DMS79 treated with DMSO at 0.1 percent for 48 hours (cell line): ENCODE results near the gene SMIM41.

Source experiments
- DNase-seq: peaks from one replicate; lab custom pipeline; 2025; lab: John Stamatoyannopoulos, UW

SMIM41 gene

DNA sequence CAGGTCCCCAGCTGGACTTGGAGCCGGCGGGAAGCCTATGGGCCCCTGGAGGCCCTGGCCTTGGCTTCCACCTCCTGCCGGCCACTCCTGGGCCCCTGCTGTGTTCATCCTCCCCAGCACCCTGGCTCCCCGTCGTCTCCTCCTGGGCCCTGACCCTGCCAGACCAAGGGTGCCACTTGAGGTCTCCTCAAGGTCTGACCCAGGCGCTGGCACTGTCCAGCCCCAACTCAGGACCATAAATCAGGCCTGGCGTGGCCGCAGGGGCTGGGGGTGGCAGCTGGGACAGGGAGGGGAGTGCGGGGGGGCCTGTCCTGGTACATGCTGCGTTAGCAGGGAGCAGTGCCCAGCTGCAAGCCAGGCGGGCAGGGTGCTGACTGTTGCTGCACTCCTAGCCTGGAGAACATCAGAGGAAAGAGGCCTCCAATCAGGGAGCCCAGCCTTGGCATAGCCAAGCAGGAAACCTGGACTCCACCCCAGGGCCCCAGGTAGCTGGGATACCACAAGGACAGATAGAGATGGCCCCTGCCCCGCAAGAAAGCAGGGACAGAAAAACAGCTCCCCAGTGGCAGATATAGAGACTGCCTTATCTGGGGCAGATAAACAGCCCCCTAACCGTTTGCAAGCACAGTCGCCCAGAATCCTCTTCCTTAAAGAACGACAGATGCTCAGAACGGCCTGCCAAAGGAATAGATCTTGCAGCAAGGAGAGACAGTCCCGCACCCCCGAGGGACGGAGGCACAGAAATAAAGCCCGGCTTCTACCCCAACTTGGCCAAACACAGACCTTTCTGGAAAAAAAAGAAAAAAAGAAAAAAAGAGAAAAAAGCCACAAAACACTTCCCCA lies 16.2 kb upstream of the SMIM41 start:
- DNase-seq, result no peak

DNA sequence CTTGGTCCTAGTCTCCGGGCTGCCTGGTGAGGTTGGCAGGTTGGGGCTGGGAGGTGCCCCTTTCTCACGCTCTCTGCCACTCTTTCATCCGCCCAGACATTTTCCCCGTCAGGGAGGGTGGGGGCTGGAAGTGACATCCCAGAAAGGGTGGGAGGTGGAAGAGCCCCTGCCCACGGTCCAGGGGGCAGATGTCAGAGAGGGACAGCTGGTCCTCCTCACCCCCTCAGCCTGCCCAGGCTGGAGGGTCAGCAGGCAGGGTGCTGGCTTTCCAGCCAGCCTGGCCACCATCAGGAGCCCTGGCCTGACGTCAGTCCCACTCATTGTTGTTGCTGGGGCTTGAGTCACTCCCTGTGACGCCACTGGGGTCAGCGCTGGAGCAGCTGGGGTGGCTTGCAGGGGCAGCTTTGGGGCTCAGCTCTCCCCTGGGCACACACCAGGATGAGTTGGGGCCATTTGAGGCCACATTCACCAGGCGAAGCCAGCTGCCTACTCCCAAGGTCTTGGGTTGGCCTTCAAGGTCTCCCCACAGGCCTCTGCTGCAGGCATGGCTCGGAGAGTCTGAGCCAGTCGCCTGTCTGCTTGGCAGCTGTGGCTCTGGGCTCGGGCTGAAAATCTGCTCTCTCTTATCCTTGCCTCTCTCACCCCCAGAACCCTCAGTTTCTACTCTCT lies 15.4 kb upstream of the SMIM41 start:
- no peak for DNase-seq

DNA sequence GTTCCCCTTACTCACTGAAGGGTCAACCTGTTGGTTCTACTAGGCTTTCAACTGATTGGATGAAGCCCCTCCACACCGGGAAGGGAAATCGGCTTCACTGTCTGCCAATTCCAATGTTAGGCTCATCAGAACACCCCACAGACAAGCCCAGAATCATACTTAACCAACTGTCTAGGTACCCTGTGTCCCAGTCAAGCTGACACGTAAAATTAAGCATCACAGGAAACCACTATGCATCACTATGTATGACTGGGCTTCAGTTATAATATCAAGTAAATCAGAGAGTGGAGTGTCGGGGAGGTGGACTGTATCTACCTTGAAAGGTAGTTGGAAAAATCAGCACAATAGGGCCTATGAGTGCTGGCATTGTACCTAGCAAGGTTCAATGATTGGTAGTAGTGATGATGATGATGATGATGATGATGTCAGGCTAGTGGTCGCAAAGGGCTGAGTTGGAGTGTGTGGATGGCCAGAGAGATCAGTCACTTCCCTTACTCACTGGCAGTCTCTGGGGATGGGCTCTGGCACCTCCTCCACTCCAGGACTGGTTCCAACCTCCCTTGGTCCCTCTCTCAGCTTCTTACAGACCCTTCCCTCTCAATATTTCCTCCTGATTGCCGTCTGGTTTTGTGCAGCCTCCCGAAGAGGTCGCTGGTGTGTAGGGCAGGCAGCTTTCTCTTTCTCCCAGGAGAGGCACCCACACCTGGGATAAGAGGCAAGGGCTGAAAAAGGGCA lies 13.0 kb upstream of the SMIM41 start:
- DNase-seq, result no peak

DNA sequence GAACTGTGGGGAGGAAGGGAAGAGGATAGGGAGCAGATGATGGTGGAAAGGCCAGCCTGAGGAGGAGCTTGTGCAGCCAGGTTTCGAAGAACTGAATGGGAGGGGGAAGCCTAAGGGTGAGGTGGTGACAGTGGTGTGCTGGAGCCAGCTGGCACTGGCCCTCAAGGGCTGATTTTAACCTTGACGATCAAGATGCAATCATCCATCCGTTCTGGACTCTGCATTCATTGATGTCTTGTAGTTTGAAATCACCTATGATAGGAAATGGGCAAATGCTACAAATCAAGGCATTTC lies 12.5 kb upstream of the SMIM41 start:
- DNase-seq, result no peak

DNA sequence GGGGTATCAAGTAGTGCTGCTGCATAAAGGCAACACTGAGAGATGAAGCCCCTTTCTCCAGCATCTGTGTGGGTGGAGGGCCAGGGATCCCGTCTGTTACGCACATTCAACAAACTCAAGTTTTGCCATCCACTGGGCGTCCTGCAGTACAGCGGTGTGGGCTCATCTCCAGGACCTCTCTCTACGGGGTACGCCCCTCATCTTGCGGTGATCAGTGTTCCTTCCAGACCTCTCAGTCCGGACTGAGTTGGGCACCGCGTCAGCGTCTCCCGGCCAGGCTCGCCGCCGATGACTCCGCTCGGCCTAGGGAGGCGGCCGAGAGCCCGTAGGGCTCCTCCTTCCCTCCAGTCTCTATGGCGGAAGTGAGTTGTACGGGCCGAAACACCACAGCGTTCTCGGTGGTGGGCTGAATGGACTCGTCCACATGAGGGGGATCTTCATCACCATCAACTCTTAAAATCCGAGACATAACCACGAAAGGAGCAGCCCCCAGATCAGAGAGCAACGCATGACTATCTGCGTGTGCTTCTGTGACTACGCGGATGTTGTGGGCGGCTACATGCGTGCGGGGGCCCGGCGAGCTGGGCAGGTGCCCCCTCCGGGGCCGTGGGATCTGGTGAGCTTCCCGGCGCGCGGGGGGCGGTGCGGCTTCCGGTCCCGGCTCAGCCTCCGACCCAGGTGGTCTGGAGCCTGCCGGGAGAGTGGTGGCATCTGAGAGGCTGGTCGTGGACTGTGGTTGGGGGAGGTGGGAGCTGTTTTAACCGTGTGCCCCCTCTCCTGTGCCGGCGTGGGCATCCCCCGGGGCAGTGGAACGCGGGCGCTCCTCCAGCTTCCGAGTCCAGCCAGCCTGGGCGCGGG lies 9.9 kb upstream of the SMIM41 start, which contains the start of gene ATG101:
TSS of gene ATG101 (plus strand) at position 652 of the 858 bp plus-strand sequence. CDS start 3,673 bp downstream, outside the sequence.
- peak; percentile 70 for DNase-seq

DNA sequence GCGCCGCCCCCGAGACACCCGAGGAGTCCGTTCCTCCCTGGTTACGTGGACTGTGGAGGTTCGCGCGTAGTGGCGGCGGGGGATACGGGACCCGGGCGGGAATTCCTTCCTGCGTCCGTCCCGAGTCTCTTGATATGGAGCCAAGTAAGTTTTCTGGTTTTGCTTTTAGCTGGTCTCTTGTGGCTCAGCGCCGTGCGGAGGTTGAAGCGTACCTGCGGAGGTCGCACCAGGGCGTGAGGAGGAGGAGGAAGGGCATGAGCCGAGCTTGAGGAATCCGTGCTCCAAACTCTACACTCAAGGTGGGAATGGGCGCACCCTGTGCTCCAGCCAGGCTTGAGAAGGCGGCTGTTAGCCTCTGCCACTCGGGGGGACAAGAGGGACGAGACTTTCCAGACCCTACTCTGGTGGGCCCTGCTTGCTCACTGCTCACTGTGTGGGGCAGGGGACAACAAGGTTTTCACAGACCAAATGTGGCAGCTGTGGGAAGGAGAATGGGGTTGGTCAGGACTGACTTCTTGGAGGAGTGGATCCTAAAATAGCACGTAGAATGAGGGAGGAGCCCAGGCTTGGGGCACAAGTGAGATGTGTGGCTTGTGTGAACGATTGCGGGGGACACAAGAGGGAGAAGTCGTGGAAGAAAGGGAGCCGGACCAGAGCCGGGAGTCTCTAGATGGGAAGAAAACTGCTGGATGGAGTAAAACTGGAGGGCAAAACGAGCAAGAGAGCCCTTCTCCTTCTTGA lies 9.1 kb upstream of the SMIM41 start:
- no peak for DNase-seq

DNA sequence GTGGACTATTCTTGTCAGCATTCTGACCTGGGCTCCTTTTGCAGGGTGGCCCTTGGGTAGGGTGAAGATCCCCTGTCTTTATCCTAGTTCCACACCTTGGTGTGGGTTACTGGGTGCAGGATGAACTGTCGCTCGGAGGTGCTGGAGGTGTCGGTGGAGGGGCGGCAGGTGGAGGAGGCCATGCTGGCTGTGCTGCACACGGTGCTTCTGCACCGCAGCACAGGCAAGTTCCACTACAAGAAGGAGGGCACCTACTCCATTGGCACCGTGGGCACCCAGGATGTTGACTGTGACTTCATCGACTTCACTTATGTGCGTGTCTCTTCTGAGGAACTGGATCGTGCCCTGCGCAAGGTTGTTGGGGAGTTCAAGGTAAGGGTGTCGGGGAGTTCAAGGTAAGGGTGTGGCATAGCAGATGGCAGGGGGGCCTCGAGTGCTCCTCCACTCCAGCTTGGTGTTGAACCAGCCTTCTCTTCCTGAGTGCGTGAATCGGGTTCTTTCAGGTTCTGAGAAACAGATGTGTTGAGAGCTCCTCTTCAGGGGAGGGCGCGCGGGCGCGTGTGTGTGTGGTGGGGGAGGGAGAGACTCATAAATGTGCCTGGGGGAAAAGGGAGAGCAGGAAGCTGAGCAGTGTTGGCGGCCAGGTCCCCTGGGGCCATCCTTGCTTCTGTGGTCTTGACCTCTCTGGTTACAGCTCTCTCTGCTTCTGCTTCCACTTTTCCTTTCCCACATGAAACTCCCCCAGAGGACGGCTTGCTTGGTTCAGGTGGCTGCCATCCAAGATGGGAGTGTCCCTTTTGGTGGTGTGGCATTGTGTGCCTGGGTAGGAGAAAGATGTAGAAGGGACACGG lies 5.7 kb upstream of the SMIM41 start:
- DNase-seq, result peak; percentile 69

DNA sequence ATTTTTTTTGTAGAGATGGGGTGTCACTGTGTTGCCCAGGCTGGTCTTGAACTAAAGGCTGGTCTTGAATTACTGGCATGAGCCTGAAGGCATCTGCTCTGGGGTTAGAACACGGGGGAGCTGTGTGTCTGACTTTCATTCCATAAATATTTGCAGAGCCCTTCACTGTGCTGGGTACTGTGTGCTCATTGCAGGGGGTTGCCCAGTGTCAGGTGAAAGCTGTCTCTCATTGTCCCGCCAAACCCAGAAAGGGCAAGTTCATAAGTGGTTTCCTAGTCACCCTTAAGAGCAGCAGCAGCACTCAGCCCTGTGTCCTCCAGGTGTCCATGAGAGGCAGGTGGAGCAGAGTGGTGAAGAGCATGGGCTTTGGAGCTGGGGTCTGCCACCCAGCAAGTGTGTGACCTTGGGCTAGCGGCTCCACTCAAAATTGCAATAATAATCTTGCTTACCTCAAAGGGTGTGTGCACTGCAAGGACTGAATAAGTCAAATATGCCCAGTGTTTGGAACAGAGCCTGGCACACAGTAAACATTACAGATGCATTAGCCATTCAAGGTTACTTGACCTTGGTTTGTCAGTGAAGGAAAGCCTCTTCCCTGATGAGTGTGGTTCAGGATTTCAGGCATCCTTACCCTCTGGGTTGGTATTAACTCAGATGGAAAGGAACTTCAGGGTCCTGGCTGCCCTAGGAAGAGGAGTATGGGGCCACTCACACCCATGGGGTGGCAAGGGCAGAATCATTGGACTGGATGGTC lies 4.4 kb upstream of the SMIM41 start:
- peak; percentile 55 for DNase-seq

DNA sequence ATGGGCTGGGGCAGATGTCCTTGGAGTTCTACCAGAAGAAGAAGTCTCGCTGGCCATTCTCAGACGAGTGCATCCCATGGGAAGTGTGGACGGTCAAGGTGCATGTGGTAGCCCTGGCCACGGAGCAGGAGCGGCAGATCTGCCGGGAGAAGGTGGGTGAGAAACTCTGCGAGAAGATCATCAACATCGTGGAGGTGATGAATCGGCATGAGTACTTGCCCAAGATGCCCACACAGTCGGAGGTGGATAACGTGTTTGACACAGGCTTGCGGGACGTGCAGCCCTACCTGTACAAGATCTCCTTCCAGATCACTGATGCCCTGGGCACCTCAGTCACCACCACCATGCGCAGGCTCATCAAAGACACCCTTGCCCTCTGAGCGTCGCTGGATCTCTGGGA lies 2.7 kb upstream of the SMIM41 start:
- DNase-seq, result no peak

DNA sequence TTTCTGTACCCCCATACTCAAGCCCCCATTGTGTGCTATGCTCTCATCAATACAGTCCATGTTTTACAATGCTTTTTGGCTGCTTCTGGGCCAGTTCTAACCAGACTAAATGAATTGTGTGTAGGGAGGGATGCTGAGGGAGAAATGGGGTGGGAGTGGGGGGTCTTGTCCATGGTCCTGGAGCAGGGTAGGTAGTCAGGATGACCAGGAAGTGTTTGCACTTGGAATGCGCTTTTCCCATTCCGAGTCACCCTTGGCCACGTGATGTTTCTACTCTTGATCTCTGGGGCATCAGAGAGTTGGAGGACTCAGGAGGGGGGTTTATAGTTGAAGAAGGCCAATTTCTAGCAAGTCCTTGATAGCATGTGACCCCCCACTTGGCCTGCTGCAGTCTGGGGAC lies 1.2 kb upstream of the SMIM41 start:
- no peak for DNase-seq

DNA sequence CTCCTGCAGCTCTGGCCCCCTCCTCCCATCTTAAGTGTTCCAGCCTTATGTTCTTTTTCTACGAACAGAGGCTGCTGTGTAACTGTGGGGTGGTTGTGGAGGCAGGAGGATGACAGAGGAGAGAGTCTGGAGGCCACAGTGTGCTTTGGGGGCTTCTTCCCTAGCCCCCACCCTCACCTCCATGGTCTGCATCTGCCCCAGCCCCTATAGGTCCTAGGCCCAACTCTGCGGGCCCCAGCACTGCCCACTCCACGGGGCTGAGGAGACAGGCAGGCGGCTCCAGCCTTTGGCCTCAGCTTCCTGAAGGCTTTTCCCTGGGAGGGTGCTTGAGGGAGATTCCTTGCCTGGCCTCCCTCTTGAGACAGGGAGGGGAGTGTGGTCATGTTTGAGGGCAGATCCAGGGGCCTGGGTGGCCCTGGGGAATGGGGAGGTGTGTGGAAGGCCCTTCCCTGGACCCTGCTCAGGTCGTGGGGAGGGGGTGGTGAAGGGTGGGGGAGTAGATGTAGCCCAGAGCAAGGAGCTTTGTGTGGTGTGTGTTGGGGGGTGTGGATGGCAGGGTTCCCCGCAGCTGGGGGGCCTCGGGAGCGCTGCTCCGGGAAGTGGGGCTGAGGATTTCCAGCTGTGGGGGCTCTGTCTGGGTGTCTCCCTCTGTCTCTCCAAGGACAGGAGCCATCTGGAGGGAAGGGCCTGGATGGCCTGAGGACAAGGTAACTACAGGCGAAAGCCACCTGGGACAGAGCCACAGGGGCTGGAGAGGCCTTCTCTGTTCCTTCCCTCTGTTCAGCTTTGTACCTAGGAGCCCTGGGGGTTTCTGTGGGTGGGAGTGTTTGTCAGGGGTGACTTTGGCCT lies 1.1 kb downstream of the SMIM41 start:
- DNase-seq, result no peak

DNA sequence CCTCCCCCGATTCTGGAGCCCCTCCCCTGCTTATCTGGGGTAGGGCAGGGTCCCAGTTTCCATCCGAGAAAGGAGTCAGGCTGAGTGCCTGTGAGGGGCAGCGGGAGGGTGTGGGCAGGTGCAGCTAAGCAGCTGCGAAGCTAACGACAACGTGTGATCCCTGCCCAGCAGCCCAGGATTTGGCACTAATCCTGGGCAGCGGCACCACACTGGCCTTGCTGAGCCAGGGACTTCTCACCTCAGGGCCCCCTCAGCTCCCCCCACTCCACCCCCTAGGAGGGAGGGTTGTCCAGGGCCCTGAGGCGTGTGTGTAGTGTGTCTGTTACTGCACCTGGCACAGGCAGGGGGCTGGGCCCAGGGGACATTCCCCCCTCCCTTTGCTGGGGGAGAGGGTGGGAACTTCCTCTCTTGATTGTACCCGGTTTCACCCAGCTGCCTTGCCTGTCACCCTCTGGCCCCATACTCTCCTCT lies 1.8 kb downstream of the SMIM41 start:
- peak; percentile 33 for DNase-seq

DNA sequence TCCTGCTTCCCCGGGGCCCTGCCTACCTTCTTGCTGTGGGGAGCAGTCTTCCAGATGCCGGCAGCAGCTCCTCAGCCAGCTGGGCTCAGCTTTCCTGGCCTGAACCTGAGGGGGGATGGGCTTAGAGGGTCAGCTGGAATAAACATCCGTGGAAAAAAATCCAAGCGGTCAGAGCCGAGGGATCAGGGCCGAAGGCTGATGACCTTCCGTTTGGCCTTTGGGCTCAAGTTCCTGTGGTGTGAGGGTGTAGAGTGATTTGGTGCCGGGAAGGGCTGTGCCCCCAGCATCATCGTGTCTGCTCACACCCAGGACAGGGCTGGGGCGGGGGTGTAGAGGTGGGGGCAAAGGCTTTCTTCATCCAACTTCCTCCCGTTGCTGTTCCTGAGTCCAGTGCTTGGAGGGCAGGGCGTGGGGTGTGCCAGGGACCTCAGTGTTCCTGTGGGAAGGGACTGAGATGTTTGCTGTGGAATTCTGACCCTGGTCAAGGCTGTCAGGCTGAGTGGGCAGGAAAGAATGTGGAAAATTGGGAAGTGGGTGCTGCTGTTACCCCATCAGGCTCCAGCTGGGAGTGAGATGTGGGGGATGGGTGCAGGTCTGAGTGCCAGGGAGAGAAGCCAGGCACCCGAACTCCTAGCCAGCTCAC lies 2.6 kb downstream of the SMIM41 start:
- no peak for DNase-seq

DNA sequence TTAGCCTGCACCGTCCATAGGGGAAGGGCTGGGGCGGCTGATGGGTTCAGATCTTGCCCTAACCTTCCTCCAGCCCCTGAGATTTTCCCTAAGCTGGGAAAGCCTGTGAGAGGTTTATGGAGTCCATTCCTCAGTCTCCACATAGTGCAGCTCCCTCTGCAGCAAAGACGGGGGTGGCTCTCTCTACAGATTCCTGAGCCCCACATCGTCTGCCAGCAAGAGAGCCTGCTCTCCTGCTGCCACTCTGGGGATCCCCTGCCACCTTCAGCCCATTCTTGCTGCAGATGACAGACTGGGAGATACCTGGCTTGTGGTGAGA lies 3.1 kb downstream of the SMIM41 start:
- DNase-seq, result no peak

DNA sequence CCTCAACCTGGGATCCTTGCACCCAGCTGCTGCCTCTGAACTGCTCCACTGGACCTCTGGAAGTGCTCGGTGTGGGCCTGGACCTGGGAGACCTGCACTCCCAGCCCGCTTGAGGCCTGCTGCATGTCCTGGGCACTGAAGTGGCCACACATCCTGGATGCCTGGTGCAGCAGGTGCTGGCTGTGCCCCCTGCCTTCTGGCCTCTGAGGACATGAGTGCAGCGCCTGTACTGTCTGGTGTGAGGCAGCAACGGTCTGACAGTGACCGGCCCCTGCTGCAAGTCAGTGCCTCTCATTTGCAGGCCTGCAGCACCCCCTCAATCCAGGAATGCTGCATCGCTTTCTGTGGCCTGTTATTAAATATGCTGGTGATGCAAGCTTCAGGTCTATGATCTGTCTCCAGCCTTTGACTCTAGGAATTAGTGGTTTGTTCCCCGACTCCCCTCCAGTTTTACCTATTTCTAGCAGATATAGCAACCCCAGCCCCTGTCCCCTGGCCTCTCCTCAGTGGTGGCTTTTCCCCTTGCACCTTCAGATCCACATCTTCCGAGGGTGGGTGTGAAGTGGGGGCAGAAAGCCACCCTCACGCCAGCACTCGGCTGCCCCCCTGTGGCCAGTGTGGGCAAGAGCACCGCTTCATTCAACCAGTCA lies 3.6 kb downstream of the SMIM41 start:
- DNase-seq, result peak; percentile 13

DNA sequence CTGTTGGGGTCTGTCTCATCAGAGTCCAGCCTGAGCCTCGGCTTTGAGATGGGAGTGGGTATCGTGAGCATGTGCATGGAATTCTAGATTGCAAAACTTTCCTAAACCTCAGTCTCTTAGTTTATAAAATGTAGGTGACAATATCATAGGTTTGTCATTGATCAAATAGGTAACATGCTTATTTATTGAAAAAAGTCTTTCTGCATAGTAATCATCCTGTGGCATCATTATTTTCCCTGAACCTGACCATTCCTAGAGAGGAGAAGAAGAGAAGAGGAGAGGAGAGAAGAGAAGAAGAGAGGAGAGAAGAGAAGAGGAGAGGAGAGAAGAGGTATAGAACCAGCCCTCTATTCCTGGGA lies 4.1 kb downstream of the SMIM41 start:
- no peak for DNase-seq

DNA sequence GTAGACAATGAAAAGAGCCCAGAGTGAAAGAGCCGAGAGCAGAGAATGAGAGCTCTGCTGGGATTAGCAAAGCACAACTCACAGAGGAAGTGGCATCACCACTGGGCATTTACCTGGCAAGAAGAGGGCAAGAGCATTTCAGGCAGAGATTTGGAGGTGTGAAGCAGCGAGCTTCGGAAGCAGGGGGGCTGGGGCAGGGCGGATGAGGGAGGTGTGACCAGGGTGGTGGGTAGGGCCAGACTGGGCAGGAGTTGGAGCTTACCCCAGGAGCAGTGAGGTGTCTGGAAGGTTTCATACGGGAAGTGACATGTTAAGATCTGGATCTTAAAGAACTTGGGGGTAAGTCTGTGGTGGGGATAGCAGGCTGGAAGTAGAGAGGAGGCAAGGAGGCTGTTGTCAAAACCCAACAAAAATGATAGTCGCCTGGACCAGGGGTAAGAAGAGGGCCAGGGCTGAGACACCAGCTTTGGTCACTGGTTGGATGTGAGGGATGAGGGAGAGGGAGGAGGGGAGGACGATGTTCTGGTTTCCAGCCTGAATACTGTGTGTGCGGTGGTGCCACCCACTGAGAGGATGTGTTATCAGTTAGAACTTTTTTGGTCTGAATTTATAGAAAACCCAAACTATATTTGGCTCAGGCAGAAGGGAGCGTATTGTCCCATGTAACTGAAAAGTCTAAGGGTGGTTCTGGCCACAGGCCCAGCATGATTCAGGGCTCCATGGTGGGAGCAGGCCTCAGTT lies 5.2 kb downstream of the SMIM41 start:
- DNase-seq, result no peak
